HG03097 (cell line): ENCODE measurements around the gene GEN1.

ENCODE experiments used
- ATAC-seq: cut with Tn5 transposase; IDR thresholded peaks from one replicate; pipeline ENCODE4 v1.9.1; 2021; ENCODE audit not compliant: unreplicated experiment, low FRiP score

Gene GEN1, protein sequence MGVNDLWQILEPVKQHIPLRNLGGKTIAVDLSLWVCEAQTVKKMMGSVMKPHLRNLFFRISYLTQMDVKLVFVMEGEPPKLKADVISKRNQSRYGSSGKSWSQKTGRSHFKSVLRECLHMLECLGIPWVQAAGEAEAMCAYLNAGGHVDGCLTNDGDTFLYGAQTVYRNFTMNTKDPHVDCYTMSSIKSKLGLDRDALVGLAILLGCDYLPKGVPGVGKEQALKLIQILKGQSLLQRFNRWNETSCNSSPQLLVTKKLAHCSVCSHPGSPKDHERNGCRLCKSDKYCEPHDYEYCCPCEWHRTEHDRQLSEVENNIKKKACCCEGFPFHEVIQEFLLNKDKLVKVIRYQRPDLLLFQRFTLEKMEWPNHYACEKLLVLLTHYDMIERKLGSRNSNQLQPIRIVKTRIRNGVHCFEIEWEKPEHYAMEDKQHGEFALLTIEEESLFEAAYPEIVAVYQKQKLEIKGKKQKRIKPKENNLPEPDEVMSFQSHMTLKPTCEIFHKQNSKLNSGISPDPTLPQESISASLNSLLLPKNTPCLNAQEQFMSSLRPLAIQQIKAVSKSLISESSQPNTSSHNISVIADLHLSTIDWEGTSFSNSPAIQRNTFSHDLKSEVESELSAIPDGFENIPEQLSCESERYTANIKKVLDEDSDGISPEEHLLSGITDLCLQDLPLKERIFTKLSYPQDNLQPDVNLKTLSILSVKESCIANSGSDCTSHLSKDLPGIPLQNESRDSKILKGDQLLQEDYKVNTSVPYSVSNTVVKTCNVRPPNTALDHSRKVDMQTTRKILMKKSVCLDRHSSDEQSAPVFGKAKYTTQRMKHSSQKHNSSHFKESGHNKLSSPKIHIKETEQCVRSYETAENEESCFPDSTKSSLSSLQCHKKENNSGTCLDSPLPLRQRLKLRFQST

DNA sequence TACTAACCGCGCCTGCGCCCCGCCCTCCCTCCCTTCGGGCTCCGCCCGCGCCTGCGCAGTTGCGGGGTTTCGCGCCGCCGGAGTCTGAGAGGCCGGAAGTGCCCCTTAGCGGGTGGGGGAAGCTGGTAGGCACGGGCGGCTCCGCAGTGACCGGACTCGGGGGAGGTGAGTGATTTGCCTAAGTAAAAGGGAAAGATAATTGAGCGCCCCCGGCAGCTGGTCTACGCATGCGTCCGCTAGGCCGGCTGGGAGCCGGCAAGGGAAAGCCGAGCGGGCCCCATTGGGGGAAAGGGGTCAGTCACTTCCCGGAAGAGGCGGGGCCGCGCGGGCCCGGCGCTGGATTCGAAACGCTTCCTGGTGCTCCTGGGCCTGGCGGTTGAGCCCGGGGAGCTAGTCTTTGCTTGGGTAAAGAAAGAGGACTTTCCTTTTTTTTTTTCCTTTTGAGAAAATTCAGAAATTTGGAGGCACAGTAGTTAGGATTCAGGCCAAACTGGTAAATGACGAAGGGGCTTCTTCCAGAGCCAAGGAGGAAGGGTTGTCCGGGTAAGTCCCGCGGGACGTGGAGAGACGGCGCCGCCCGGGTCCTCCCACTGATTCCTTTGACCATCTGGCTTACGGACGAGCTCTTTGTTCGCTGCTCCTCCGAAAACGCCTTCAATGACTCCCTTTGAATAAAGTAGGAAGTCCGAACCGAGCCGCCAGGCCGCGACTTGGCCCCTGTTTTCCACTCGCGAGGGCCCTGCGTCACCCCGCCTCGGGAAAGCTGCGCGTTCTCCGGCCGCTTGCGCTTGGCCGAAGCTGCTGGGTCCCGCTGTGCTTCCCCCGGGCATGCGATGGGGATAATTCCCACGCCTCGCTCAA is at the start of gene GEN1, which contains the start of gene SMC6:
GEN1 (plus strand) TSS at position 336 of the 861 bp plus-strand sequence. CDS start 5,806 bp downstream, outside the sequence.
SMC6 (minus strand) TSS at position 8 of the 861 bp plus-strand sequence. CDS start 7,864 bp downstream, outside the sequence.
- peak; percentile 69 for ATAC-seq

DNA sequence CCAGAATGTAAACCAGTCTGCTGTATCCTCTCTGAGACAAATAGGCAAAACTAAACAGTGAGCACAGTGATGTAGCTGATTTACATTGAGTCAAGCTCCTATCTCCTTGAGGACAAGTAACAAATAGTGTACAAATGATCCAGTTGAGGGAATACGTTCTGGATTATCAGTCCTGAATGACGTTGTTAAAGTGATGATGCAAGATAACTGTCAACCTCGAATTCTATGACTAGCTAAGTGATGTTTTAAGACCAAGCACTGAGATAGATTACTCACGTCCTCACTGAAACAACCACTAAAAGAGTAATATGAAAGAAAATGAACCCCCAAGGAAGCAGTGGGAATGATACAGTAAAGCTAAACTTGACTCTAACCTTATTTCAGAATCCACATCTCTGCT is 47.1 kb upstream of the GEN1 start:
- no peak for ATAC-seq

DNA sequence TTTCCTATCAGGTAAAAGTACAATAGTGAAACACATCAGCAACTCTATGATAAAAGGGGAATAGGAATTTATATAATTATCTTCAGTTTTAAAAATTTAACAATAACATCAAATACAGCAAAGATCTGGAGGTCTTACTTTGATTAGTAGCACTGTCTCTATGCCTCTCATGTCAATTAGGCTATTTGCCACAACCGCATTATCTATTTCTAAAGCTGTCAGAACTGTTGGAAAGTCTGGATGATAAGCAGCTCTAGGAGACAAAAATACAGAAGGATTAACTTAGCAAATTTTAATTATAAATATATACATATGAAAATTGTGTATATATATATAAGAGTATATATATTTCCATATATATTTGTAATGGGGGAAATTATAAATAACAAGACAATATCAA is 45.4 kb upstream of the GEN1 start:
- ATAC-seq: no peak

DNA sequence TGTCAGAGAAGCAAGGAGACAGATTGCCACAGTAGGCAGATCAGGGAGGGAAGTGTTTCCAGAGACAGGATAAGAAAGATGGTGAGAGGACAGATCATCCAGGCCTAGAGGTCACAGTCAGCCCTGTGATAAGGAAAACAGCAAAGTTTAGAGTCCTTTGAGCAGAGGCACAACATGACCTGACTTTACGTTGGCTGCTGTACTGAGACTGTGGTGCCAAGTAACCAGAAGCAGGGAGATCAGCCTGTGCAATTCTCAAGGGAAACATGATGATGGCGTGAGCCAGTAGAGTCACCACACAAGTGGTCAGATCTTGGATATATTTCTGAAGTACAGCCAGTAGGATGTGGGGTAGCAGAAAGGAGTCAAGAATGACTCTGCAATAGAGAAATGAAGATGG is 44.0 kb upstream of the GEN1 start:
- no peak for ATAC-seq

DNA sequence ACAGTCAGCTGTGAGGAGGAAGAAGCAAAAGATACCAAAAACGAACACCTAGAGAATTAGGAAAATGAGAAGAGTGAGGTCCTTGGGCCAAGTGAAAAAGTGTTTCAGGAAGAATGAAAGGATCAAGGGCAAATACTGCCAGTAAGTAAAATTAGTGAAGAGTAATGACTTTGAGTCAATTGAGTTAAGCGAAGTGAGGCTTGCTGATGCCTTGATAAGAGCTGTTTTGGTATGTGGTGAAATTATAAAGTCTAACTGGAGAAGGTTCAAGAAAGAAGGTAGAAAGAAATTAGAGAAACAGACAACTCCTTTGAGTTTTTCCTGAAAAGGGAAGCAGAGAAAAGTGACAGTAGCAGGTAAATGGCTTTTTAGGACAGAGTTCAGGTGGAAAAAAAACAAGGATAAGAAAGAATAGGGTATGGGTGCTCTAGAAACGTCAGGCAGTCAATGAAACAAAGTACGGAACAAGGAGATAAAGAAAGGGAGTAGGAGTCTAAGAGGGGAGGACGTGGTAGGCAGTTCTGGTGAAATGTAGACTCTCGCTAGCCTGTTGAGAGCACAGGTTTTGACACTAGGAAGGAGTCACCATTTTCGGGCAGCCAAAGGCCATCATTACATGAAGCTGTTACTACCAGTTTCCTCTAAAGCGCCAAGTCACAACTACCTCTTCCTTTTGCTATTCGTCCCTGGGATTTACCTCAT is 43.2 kb upstream of the GEN1 start:
- ATAC-seq: no peak

DNA sequence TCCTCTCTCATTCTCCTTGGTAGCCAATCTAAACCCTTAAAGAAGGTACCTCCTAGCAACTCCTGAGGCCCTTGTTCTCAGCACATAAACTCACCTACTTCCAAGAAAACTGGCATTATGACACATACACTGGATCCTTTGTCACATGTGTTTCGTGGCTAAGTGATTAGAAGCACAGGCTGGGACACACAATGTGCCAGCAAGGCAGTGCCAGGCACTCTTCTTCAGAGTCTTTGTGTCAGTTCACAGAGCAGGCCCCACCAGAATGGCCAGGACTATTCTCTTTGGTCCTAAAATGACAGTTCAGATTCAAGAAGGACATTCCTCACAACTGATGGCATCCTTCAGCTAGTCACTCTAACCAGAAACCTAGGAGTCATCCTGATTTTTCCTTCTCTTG is 40.6 kb upstream of the GEN1 start:
- no peak for ATAC-seq

DNA sequence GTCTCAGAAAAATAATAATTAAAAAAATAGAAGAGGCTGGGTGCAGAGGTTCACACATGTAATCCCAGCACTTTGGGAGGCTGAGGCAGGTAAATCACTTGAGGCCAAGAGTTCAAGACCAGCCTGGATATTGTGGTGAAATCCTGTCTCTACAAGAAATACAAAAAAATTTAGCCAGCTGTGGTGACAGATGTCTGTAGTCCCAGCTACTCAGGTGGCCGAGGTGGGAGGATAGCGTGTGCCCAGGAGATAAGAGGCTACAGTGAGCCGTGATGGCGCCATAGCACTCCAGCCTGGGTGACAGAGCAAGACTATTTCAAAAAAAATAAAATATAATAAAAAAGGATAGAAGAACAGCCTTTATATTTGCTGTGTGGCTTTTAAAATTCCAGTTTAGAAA is 36.3 kb upstream of the GEN1 start:
- ATAC-seq: no peak

DNA sequence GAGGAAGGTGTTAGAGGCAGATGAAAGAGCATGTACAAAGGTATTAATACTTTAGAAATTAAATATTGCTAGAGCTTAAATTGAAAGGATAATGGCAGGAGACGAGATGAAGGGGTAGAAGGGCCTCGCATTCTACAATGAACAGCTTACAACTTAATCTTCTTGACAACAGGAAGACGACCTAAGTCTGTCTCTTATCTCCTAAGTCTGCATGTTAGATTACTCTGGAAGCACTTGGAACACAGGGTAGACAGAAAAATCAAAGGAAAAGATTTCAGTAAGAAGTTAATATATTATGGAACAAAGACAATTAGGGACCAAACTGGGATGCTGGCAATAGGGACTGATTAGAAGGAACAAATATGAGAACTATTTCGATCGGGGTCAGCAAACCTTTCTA is 35.2 kb upstream of the GEN1 start:
- ATAC-seq: no peak

DNA sequence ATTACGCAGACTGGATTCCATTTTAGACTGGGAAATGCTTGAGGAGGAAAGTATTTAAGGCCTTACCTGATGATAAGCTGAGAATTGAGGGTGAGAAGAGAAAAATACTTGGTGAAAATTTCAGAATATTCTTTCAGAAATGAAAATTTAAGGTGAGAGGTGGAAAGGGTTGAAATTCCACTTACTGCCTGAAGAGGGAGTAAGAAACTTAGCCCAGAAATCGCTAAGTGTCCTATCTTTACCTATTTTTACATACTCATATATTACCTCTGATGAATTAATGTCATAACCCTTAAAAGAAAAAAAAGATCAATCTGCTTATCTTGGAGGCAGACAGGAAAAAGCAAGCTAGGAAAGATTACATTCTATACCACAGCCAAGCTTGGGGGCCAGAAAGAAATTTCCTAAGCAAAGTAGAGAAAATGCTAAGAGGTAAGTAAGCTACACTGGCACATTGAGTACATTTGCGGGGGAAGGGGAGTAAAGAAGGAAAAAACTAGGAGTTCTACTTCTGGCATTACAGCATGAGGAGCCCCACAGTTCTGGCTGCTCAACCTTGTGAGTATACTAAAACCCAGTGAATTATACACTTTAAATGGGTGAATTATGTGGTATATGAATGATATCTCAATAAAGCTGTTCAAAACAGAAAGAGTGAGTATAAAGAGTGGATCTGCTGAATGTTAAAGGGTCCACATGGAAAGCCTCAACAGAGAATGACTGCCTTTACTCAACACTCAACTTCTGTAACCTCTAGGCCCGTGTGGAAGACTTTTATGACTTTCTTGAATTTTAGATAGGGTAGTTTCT is 34.2 kb upstream of the GEN1 start:
- ATAC-seq: no peak

DNA sequence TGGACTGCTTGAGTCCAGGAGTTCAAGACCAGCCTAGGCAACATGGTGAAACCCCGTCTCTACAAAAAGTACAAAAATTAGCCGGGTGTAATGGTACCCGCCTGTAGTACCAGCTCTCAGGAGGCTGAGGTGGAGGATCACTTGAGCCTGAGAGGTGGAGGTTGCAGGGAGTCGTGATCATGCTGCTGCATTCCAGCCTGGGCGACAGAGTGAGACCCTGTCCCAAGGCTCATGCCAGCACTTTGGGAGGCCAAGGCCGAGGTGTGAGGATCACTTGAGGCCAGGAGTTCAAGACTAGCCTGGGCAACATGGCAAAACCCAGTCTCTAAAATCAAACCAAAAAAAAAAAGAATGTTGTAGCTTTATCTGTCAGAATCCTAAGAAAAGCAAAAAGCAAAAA is 25.7 kb upstream of the GEN1 start:
- ATAC-seq: no peak

DNA sequence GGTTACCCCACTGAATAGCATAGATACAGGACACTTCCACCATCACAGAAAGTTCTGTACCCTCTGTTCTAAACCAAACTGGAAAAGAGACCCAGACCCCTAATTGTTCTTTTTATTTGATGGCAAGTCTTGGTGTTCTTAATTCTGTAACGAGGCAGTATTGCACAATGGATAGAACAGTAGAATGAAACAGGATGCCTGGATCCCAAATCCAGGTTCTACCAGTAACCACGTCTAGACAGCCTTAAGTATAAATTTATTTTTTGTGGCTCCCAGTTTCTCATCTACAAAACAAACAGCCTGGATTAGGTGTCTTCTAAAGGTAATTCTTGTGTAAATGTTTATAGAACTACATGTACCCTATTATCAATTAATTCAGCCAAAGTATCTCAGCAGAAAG is 24.1 kb upstream of the GEN1 start:
- no peak for ATAC-seq

DNA sequence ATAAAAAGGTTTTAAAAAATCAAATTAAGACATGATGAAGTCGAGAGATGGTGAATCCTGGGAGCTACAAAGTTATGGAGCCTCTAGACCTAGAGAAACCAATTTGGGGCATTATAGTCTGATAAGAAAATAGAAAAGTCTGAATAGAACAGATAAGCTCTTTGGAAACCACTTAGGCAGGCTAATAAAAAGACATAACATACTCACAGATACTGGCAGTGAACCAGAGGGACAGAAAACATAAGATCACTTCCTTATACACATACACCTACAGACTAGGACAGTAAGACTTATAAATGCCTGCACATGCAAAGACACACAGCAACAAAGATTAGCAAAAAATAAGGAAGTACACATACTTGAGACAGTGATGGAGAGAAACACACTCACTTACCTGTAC is 20.3 kb upstream of the GEN1 start:
- ATAC-seq: no peak

DNA sequence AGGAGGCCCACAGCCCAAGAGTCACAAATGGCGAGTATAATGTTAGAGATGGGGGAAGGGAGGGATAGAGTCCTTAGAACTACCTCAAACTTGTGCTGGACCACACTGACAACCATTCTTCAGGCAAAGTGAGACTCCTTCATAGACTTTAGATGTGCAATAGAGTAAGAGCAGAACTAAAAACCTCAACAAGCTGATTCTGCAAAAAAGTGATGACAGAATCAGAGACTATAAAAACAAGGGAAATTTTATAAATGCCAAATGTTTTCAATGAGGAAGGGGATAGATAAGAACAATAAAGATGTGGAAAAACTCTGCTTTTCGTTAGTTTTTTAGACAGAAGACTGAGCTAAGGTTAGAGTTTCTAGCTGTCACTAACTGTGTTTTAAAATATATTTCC is 18.1 kb upstream of the GEN1 start:
- ATAC-seq: no peak

DNA sequence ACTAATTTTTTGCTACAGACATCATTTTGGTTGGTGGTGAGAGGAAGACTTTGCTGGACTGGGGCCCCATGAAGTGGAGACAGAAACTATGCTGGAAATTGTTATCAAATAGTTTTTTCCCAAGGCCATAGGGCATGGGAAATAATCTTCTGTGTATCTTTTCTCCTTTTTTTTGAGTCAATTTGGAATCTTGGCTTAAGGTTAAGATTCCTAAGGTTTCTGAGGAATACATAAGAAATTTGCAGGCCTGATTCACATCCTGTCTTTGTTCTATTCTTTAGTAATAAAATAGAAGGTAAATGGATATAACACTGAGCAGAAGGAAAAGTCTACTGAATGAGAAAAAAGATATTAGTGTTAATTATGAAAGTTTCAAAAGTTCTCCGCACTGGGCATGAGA is 16.9 kb upstream of the GEN1 start:
- no peak for ATAC-seq

DNA sequence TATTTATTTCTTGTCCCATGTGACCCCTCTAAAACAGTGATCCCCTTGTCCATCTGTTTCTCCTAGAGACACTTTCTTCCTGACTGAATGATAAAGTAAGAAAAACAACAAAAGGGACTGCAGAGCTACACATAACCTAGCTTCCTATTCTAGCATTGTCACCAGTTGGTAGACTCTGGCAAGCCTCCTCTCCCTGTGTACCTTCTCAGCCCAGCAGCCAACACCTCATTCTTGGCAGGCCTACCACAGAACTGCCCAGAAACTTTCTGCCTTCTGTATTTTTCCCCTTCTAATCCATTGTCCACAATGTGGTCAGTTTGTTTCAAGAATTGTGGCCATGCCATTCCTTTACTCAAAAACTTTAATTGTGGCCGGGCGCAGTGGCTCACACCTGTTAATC is 13.7 kb upstream of the GEN1 start:
- no peak for ATAC-seq

DNA sequence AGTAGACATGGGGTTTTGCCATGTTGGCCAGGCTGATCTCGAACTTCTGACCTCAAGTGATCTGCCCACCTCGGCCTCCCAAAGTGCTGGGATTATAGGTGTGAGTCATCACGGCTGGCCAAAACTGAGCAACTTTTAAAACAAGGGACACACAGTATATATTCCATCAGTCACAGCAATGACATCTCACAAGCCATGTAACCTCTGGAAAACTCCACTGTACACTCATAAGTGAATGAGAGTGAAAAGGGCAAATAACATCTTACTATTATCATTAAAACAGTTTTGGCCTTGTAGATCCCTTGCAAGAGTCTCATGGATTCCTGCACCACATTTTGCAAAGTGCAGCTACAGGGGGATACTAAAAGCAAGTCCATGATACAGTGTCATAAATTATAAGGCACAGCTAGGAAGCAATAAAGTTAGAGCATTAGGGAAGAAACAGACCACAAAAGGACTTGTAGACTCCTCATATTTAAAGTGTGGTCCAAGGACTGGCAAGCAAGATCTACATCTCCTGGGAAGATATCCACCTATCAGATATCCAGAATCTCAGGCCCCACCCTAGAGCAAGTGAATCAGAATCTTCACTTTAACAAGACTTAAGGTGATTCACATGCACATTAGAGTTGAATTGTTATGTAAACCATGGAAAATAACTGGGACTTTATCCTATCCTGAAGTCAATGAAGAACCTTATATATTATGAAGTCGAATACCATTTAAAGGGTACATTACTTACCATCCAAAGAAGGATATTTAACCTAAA is 6.1 kb upstream of the GEN1 start:
- no peak for ATAC-seq

DNA sequence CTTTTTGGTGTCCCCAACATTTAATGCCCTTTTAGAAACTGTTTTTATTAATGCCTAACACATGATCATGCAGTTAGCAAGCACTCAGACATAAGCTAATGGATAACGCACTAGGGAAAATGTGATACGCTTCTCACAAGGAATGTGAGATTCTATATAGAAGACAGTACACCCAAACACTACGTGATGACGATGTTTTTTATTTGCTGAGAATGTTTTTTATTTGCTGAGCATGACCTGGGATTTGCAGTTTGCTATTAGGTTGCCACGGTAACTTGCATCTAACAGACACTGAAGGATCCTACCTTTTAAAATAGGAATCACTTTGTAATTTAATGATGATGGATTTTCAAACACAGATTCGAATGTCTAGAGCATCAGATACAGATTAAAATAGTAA is 5.2 kb upstream of the GEN1 start:
- ATAC-seq: no peak

DNA sequence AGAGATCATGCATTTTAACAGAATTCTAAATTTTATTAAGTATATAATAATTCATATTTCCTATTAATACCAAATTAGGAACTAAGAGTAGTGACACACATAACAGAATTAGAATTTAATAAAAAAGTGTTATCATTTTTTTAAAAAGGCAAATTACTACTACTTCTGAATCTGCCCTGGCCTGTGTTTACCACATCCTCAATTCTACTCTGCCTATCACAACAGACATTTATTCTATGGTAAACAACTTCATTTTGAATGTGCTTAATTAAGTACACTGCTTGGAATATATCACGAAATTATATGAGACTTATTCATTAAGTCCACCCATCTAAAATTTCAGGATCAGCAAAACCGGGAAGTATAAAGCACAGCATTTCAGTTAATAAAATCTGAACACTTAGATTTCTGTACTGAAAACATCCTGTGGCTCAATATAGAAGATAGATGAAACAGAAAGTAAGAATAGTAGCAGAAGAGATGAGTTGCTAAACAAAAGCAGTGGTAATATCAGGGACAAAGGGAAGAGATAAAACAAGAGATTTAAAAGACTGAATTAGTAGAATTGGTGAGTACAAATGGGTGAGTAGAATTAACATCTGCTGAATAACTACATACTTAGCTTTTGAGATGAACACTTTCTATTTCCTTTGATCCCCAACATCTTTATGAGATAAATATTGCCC is 4.0 kb upstream of the GEN1 start:
- peak; percentile 19 for ATAC-seq
